ENCODE results near the gene C2CD2.

Gene C2CD2

DNA sequence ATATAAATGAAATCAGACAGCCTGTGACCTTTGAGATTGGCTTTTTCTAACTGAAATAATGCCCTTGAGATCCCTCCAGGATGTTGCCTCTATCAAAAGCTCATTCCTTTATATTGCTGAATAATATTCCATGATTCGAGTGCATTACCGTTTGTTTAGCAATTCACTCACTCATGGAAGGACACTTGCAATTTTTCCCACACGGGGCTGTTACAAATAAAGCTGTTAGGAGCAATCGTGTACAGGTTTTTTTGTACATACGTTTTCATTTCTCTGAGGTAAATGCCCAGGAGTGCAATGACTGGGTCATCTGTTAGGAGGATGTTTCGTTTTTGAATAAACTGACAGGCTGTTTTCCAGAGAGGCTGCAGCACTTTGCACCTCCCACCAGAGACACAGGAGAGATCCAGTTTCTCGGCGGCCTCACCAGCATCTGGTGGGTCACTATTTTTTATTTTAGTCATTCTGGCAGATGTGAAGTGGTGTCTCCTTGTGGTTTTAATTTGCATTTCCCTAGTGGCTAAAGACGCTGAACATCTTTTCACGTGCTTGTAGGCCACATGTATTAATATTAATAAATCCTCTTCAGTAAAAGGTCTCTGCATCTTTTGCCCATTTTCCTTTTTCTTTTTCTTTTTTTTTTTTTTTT lies 85.6 kb downstream of the C2CD2 start:
- no peak for DNase-seq (ENCODE audit: low read depth in 1 of 2, low spot score in 1 of 2)

DNA sequence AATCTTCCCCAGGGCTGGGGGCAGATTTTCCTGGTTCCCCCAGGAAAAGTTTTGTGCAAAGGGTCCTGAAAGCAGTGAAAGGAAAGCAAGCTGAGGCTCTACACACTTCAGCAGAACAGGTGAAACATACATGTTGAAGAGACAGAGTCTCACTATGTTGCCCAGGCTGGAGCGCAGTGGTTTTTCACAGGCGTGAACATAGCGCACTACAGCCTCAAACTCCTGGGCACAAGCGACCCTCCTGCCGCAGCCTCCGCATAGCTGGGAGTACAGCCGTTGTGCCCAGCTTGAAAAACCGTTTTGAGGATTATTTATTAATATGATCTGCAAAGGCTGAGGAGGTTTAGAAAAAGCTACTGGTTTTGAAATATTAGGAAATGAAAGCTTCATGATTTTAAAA lies 86.5 kb downstream of the C2CD2 start:
- DNase-seq (ENCODE audit: low read depth in 1 of 2, low spot score in 1 of 2), result no peak

DNA sequence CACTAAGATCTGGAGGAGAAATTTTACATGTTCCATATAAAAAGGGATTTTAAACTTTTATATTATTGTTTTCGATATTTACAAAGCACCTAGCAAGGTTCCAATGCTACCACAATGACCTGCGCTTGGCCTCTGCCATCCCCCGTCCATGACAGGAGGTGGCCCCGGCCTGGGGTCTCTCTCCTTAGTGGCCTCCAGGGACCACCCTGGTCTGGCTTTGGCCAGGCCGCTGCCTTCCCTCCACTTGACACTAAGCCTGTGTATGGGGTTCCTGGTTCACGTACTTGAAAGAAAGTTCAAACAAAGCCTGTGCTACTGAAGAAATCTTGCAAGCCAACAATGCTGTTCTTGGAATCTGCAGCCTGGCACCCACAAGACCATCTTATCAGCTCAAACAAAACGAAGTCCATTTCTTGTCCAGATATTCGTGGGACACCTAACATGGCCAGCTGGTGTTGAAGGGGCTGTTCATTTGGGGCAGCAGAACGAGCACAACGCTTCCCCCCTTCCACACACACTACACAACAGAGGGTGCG lies 87.5 kb downstream of the C2CD2 start:
- no peak for DNase-seq (ENCODE audit: low read depth in 1 of 2, low spot score in 1 of 2)

DNA sequence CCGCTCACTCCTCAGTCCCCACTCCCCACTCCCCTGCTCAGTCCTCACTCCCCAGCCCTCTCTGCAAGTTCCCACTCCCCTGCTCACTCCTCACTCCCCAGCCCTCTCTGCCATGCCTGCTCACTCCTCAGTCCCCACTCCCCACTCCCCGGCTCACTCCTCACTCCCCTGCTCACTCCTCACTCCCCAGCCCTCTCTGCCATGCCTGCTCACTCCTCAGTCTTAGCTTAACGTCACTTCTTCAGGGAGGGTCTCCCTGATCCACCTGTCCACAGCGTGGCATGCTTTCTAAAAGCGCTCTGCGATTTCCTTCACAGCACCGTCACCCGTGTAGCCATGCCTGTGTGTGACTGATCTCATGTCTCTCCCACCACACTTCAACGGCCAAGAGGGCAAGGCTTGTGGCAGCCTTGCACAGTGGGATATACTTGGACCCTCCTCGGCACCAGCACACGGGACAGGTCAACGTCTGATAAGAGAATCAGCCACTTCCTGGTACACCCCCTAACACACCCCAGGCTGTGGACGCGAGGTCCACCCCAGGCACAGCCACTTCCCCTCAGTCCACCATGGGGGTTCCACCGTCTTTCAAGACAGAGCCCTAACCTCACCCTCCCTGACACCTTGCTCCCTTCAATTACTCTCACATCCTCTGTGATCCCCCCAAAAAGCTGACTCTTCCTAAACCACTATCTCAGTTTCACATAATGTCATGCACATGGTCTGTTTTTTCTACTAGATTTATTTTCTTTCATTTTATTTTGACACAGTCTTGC lies 88.6 kb downstream of the C2CD2 start:
- no peak for DNase-seq (ENCODE audit: low read depth in 1 of 2, low spot score in 1 of 2)

DNA sequence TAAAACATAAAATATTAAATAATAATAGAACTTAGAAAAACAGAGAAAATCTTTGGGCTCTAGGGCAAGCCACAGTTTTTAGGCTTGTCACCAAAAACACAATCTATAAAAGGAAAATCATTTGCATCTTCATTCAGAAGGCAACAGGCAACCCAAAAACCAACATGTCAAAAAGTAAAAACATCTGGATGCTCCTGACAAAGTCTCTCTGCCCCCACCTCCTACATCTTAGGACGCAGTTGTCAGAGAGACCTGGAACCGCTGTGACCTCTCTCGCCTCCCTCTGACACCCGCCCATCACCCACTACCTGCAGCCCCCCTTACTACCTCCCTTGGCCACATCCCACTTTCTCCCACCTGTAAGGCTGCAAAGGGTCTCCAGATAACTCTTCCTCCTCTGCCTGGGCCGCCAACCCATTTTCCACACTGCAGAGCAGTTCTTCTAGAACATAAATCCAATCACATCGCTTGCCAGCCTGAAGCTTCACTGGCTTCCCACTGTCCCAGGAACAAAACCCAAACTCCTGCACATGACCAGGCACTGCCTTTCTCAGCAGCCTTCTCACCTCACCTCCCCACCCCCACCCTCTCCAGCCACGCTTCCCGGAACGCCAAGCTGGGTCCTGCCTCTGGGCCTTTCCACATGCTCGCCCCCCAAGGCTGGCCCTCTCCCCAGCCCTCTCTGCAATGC lies 89.4 kb downstream of the C2CD2 start:
- DNase-seq (ENCODE audit: low read depth in 1 of 2, low spot score in 1 of 2), result no peak

DNA sequence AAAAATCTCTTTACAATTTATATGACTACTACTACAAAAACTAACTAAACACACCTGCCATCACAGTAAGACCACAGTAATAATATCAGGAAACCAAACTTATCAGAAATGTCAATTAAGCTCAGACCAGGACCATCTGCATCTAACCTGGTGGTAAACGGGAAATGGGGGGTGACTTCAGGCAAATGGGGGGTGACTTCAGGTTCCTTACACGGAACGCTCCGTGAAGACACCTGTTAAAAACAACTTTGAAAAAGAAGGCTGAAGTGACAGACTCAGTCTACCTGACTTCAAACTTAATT lies 90.4 kb downstream of the C2CD2 start:
- DNase-seq (ENCODE audit: low read depth in 1 of 2, low spot score in 1 of 2), result no peak

DNA sequence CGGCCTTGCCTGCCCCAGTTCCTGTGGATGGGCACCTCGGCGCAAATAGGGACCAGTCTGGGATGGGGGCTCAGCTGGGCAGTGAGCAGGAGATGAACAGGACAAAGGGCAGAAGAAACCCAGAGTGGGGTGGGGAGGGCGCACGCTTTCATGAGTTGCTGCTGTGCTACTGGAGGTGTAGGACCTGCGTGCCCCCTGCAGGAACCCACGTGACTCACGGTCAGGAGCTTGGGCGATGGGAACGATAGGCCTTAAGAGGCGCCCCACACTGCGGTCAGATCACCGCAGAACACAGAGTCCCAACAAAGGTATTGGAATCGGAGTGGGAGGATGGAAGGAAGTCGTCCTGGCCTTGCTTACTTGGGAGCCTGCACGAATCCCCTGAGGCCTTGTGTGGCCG lies 91.8 kb downstream of the C2CD2 start:
- DNase-seq (ENCODE audit: low read depth in 1 of 2, low spot score in 1 of 2), result no peak

DNA sequence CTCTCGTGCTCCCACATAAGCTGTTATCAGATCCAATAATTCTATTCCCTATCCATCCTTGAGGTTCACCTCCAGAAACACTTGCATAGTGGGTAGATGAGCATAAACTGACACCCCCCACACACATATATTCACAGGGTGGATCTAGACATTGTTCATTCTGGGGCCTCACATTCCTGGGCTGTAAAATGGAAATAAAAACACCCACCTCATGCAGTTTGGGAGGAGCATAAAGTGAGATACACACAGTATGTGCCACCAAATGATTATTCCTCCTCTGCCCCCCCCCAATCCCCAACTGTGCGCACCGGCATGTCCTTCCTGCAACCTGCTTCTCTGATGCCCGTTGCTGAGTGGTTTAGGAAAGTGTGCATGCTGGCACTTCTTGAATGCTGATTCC lies 92.6 kb downstream of the C2CD2 start:
- DNase-seq (ENCODE audit: low read depth in 1 of 2, low spot score in 1 of 2), result no peak

DNA sequence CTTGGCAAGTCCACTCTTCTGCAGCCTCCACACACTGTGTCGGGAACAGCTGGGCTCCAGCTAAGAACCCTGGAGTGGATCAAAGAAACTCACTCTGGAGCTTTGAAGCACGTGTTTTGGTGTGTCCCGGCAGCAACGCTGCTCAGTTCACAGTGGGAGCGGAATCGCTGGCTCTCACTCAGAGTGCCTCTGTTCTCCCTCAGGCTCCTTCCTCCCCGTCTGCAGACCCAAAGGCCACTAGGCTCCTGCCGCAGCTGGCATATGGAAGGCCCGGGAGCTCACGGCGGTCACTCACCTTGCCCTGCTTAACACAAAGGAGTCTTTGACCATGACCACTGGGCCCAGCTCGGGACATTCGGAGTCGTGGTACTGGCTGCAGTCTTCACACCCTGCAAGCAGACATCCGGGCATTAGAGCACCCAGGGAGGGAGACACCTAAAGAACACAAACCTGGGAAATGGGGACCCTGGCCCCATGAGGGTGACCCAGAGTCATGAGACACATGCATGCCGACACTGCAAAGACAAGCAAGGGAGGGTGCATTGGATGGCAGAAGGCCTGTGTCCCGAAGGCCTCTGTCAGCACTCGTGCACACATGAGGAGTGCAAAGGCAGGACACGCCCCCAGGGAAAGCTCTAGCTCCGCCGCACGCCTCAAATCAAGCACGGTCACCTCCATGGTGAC lies 94.4 kb downstream of the C2CD2 start:
- no peak for DNase-seq (ENCODE audit: low read depth in 1 of 2, low spot score in 1 of 2)

DNA sequence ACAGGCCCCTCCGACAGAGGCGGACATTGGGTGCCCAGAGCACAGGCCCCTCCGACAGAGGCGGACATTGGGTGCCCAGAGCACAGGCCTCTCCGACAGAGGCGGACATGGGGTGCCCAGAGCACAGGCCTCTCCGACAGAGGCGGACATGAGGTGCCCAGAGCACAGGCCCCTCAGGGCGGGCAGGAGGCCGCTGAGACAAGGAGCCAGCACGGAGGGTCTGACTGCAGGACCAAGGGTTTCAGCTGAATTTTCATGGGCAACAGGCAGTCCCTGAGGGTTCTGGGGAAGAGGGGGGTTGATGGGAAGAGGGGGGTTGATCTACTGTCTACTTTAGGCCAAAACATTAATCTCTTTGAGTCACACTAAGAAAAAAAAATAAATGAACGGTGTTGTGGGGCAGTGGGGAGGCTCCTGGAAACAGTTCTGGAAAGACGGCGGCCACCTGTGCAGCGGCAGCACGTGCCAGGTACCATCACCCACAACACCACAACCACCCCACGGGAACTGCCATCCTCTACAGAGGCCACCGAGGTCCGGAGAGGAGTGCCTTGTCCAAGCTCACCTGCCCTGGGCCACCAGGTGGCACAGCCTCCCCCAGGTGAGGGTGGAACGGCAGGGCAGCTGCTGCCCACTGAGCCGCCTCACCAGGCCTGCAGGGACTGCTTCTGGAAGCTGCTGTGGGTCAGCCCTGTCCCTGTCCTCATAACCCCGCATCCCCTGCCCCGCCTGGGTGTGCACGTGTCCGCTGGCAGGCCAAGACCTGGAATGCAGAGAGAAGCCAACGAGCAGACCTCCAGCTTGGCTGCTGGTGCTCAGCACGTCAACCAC lies 95.1 kb downstream of the C2CD2 start:
- no peak for DNase-seq (ENCODE audit: low read depth in 1 of 2, low spot score in 1 of 2)

DNA sequence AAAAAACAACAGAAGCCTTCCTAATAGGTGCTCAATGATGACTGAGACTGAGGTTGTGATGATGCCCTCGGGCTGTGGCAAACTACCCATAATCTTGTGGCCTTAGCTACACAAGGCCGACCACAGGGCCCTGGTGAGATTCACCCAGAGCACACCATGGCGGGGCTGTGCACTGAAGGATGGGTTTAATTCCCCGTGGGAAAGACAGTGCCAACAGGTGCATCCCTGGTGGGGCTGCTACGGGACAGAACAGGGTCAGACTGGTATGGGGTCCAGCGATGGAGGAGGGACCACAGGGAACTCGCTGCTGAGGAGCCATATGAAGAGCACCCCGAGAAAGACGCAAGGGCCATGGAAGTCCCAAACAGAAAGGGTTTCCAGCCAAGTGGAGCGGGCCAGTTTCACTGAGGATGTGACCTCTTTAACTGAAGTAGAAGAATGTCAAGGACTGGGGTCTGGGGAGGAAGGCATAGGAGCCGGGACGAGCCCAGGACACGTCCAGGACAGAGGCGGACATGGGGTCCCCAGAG lies 96.0 kb downstream of the C2CD2 start:
- DNase-seq (ENCODE audit: low read depth in 1 of 2, low spot score in 1 of 2), result no peak

DNA sequence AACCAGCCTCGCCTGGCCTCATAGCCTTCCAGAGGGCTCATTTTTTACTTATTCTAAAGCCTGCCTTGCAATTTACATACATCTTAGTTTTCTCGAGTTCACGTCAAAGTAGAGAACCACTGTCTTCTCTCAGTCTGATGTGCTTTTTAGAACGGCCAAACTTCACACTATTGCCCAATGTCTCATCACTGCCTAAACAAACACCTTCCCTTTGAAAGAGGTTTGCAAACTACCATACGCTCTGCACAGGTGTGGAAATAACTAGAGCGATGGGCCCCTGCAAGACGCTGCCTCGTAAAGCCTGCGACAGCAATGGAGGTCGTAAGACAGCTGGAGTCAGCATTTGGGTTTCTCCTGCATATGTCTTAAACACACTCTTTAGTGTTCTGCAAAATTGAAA lies 97.2 kb downstream of the C2CD2 start:
- no peak for DNase-seq (ENCODE audit: low read depth in 1 of 2, low spot score in 1 of 2)

DNA sequence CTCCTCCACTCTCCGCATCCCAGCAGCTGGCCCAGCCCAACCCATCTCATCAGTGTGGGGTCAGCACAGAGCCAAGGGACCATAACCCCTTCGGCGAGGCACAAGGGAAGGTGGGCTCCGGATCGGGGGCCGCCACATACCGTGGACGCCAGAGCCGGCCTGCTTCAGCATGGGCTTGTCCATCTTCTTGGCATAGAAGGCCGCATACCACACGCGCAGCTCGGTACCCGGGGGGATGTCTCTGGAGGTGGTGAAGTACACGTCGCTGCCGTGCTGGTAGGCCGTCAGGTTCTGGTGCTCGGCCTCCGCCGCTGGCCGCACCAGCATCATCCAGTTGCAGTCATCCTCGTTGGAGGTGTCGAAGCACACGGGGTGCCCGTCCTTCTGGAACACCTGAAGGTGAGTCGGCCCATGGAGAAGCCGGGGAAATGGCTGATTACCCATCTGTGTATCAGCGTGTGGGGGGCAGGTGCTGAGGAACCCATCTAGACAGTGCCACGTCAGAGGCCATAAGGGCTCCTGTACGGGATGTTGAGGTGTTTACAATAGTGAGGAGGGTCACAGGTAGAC lies 99.3 kb downstream of the C2CD2 start:
- no peak for DNase-seq (ENCODE audit: low read depth in 1 of 2, low spot score in 1 of 2)

DNA sequence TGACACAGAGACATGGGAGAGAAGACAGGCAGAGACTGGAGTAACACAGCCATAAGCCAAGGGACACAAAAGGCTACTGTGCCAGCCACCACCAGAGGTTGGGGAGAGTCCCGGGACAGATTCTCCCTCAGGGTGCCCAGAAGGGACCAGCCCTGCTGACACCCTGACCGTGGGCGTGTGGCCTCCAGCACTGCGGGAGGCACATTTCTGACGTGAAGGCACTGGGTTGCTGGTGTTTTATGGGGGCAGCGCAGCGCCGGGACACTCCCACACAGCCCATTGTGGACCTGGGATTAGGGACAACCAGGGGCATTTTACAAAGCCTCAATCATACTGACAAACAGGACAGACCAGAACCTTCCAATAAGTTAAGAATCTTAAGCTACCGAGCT lies 100.9 kb downstream of the C2CD2 start:
- DNase-seq (ENCODE audit: low read depth in 1 of 2, low spot score in 1 of 2), result no peak

DNA sequence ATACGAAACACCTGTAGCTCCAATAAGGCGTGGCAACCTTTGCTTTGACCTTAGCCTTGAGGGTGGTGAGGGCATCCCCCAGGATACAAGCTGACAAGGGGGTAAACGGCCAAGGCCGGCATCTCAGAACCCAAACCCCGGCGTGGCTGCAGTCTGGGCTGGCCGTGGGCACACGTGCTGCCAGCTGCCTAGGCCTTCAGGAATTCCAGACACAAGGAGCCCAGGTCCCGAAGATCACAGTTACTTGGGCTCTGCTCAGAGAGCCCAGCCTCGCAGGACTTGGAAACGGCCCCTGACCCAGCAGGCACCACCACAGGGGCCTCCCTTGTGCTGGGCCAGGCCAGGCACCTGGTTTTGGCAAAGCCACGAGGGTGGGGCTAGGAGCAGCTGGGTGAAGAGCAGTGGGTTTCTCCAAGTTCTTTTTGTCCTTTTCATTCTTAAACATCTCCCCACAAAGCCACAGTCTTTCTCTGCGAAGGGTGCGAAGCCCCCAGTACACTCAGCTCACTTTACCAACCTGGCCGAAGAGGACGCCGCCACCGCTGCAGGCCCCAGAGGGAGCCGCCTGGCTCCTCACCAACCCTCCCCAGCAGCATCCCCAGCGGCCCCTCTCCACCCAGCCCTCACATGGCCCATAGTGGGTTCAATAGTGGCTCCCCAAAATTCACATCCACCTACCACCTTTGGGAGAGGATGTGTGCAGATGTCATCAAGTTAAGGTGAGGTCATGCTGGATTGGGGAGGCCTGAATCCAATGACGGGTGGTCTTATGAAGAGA lies 101.5 kb downstream of the C2CD2 start:
- no peak for DNase-seq (ENCODE audit: low read depth in 1 of 2, low spot score in 1 of 2)

DNA sequence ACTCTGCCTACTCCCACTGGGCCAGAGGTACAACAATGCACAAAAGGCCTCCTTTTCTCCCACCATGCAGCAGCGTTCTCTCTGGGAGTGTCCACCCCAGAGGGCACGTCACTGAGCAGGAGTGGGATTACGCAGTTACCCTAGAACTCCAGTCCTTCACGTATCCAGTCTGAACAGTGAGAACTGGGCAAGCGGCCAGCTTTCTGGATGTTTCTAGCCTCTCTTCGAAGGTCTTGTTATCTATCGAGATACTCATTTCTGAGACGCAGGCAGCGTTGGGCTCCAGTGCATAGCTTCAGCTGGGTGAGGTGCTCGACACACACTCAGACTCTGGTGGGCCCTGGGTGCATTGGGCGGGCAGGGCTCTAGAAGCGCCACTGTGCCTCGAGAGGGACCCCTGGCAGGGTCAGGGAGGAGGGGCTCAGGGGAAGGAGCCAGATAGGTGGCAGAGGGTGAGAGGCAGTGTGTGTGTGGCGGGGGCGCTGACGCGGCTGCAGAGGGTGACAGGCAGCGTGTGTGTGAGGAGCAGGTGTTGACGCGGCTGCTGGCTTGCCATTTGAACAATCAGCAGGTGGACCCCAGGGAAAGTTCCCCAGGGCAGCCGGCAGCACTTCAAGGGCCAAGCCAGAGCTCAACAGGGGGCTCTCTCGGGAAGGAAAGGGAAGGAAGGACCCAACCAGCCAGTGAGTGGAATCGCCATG lies 102.6 kb downstream of the C2CD2 start:
- no peak for DNase-seq (ENCODE audit: low read depth in 1 of 2, low spot score in 1 of 2)

DNA sequence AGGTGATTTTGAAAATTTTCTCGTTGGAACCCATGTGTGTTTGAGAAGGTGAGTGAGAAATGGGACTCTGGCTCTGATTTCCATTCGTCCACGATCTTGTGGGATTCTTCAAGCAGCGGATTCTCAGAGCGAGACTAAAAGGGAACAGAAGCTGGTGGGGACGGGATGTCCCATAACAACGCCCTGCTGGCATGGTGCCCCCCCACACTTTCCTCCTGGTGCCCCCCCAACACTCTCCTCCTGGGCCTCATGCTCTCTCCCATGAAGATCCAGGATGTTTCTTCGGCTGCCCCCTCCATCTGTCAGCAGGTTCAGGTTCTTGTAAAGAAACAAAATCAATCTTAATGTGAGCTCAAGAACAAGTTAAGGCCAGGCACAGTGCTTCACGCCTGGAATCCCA lies 103.7 kb downstream of the C2CD2 start:
- DNase-seq (ENCODE audit: low read depth in 1 of 2, low spot score in 1 of 2), result no peak

DNA sequence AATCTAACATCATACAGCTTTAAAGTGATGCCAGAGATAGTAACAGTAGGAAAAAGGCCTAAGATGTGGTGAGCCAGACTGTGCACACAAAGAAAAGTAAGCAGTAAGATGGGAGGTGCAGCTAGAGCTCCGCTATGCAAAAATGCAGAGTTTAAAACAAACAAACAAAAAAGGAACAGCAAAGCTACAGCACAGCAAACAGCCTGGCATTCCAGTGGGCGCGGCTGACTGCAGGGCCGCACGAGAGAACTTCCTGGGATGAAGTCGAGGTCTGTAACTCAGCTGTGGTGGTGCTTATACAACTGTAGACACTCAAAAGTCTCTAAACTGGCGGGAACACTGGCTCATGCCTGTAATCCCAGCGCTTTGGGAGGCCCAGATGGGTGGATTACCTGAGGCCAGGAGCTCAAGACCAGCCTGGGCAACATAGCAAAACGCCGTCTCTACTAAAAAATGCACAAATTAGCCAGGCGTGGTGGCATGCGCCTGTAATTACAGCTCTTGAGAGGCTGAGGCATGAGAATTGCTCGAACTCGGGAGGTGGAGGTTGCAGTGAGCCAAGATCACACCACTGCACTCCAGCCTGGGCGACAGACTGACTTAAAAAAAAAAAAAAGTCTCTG lies 104.7 kb downstream of the C2CD2 start:
- DNase-seq (ENCODE audit: low read depth in 1 of 2, low spot score in 1 of 2), result no peak

Data from activated T-helper 1 cell treated with anti-CD3 and anti-CD28 coated beads, Interleukin-2, amount 50 U/mL, for 16 hours (primary cell).